SK-N-MC (cell line): Measurements from ENCODE around the gene EPRS1.

Experiments
- EZH2 ChIP-seq: fragments of 200-600 bp; sonication (generic); IDR thresholded peaks from one replicate; pipeline ENCODE4 v1.6.1; 2017; ENCODE audit warnings: antibody characterized with exemption
- FOXP2 ChIP-seq: optimal IDR thresholded peaks from 2 replicates; pipeline ENCODE3; 2011; ENCODE audit warnings: mild to moderate bottlenecking, moderate library complexity; ENCODE audit not compliant: insufficient read depth; ENCODE audit errors: extremely low read length, control extremely low read depth
- POLR2AphosphoS5 ChIP-seq: IDR thresholded peaks from 2 replicates; pipeline ENCODE4 v1.6.1; 2012; ENCODE audit warnings: mild to moderate bottlenecking, low read depth, low read length, borderline replicate concordance

- TF ChIP-seq POLR2AphosphoS5 (no peak), EZH2 (no peak), FOXP2 (no peak)
Measured at GRCh38 chr1:220056374-220056773, 10.1 kb upstream of the EPRS1 start.
